Activated CD4-positive, alpha-beta T cell treated with anti-CD3 and anti-CD28 coated beads for 36 hours (primary cell): ENCODE measurements around the gene PFKL. TPM values are rescaled to one million over a fixed set of nuclear protein-coding genes. Genes with fewer than 3 reads are reported as not detected.

ENCODE experiments used
- ATAC-seq: fragments of 200-7000 bp; cut with Tn5 transposase; one replicate; pipeline ENCODE4 v1.10.0; 2021; ENCODE audit warnings: mild to moderate bottlenecking, moderate library complexity
- CTCF ChIA-PET: fragments of 350-600 bp; sonication (Branson Sonifier 250); formaldehyde crosslinking; loops from one replicate; lab custom pipeline; 2021; ENCODE audit warnings: antibody characterized with exemption; lab: Charles Lee
- POLR2A ChIA-PET: fragments of 350-600 bp; sonication (Branson Sonifier 250); formaldehyde crosslinking; loops from one replicate; lab custom pipeline; 2021; ENCODE audit warnings: antibody characterized with exemption, inconsistent platforms; lab: Charles Lee
- DNase-seq: peaks from one replicate; pipeline ENCODE4 v3.0.0-alpha.2; 2020
- H3K27ac Mint-ChIP-seq: one replicate; pipeline ENCODE4 v1.8.0; 2021; ENCODE audit warnings: mixed read lengths
- H3K27me3 Mint-ChIP-seq: one replicate; pipeline ENCODE4 v1.8.0; 2021; ENCODE audit warnings: mixed read lengths
- H3K36me3 Mint-ChIP-seq: one replicate; pipeline ENCODE4 v1.8.0; 2021; ENCODE audit warnings: low read depth, mixed read lengths
- H3K4me1 Mint-ChIP-seq: one replicate; pipeline ENCODE4 v1.8.0; 2021; ENCODE audit warnings: mixed read lengths
- H3K4me3 Mint-ChIP-seq: one replicate; pipeline ENCODE4 v1.8.0; 2021; ENCODE audit warnings: mild to moderate bottlenecking, moderate library complexity, mixed read lengths
- H3K9me3 Mint-ChIP-seq: one replicate; pipeline ENCODE4 v1.8.0; 2021; ENCODE audit warnings: low read depth, mixed read lengths
- intact Hi-C, 2 experiments: fragments of 100-400 bp; cut with DNase I in 1 of 2; cut with micrococcal nuclease in 1 of 2; formaldehyde crosslinking; loops; one replicate each; pipeline versions ENCODE4 v1.14.2 to v1.15.1; 2022 to 2024; cut with DNase I, micrococcal nuclease
- total RNA-seq, 2 experiments: library from RNA; stranded (reverse); gene quantifications; one replicate each; pipeline ENCODE4 v1.2.3, GENCODE V29; 2021

PFKL gene
- total RNA-seq, 2 experiments from 2014 or later, result 167 to 202 TPM

DNA sequence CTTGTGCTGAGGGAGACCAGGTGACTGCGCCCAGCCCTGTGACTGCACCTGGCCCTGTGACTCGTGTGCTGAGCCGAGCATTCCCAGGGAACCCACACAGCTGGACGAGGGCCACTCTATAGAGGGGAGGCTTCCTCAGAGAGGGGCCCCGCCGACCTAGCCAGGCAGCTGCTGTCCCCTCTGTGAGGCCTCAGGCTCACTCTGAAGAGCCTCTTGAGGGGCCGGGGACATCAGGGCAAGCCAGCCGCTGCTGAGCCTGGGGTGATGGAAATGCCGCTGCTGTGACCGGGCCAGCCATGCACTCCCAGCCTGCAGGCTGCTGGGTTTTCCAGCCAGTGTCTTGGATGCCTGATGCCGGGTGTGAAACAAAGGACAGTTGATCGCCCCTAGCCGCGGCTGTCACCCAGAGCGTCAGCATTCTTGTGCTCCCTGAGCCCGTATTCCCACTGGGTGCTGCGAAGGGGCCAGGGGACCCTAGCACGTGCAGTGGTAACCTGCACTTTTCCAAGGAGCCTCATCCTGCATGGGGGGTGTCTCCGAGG is 17.5 kb downstream of the PFKL start:
- no peak for ATAC-seq

DNA sequence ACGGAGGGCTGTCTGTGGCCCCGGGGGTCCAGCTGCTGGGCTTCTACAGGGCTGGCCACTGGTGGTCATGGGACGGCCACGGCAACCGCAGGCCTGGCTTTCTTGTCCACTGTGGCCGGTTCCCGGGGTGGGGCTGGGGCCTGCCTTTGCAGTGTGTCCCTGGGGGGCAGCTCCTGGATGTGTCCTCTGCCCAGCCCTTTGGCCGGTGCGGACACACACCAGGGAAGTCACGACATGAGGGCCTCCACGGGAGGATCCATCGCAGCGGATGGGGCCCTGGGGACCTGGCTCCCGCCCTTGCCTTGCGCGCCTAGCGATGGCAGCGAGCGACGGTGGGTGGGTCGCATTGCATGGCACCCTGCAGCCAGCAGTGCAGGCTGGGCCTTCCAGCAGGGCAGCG is 18.0 kb downstream of the PFKL start:
- Mint-ChIP-seq H3K27me3 (no peaks in the 10 kb centered on the region), H3K9me3 (no peaks in the 10 kb centered on the region), H3K27ac (no peak overlapping the region), H3K4me3 (no peak overlapping the region), H3K4me1 (no peaks in the 10 kb centered on the region), H3K36me3 (peaks cover 5% of the 10 kb centered on the region)
- CTCF ChIA-PET, result no interaction called here
- DNase-seq, result no peak
- intact Hi-C loops, result no loop called here
- POLR2A ChIA-PET, result no interaction called here
- ATAC-seq, result no peak

More for the DNA sequence above, 17.5 kb downstream of the PFKL start:
- ChIA-PET CTCF (no interaction called here), POLR2A (no interaction called here)
- Mint-ChIP-seq H3K4me1 (no peaks in the 10 kb centered on the region), H3K4me3 (no peak overlapping the region), H3K27ac (no peak overlapping the region), H3K36me3 (peaks cover 5% of the 10 kb centered on the region), H3K9me3 (no peaks in the 10 kb centered on the region), H3K27me3 (no peaks in the 10 kb centered on the region)
- no peak for DNase-seq
- intact Hi-C loops, result no loop called here

DNA sequence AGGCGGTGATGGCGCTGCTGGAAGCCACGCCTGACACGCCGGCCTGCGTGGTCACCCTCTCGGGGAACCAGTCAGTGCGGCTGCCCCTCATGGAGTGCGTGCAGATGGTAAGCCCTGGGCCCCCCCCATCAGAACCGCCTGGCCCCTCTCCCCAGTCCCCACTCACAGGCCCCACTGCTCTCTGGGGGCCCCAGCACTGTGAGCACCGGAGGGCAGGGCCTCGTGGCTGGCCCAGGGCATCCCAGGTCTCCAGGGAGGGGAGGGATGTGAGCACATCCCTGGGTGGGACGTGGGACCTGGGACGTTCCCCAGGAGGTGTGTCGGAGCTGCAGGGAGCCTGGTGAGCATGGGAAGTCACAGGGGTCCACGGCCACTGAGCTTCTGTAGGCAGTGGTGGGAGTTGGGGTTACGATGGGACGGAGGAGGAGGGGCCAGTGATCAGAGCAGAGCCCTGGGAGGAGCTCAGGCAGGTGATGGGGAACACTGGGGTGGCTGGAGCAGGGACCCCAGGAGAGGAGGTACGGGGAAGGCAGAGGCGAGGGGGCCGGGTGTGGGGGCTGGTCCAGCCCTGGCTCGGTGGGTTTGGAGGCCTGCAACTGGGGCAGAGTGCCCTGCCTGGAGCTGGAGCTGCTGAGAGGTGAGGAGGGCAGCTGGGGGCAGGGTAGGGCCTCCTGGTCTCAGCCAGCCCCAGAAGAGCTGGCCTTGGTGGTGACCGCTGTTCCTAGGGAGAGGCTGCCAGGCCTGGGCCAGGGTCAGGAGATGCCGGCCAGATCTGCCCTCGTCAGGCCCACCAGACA is 18.8 kb downstream of the PFKL start:
- Mint-ChIP-seq H3K9me3 (no peaks in the 10 kb centered on the region), H3K4me3 (no peak overlapping the region), H3K36me3 (peaks cover 7% of the 10 kb centered on the region), H3K27me3 (no peaks in the 10 kb centered on the region), H3K4me1 (no peaks in the 10 kb centered on the region), H3K27ac (no peak overlapping the region)
- POLR2A ChIA-PET, result no interaction called here
- DNase-seq (no peak), ATAC-seq (no peak)
- CTCF ChIA-PET, result no interaction called here
- intact Hi-C loops, result no loop called here

DNA sequence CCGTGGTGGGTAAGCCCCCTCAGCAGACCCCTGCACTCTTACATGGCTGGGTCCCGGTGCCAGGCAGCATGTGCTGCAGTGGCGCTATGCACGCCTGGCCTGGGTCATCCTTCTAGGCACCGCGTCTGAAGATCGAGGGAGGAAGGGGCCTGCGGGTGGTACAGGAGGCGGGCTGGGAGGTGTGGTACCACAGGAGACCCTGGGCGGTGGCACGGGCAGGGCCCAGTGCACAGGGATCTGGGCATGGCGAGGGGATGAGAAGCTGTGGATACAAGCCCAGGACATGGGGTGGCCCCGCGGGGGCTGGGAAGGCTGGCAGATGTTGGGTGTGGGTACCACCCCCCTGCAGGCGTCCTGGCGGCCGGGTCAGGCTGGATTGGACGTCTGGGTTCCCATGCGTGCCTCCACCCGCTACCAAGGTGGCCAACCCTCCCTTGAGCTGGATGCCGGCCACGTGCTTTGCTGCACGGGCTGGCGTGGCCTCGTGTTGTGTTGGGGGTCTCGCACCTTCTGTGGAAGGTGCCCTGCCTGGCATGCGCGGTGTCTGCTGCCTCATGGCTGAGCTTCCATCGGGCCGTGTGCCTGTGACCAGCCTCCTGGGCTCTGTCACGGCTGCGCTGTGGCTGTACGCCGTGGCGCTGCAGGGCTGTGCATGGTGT is 19.7 kb downstream of the PFKL start:
- H3K27me3 Mint-ChIP-seq, result no peaks in the 10 kb centered on the region
- ChIA-PET POLR2A (interaction anchor here (0.6 kb wide), 1 partner anchor 12 kb away, joined by 4 read pairs; no protein-coding TSS in a partner anchor), CTCF (no interaction called here)
- H3K27ac Mint-ChIP-seq, result no peak overlapping the region
- no peak for DNase-seq
- no peaks in the 10 kb centered on the region for H3K9me3 Mint-ChIP-seq
- no peak for ATAC-seq
- intact Hi-C loops, result loop anchor here in 1 of 2 experiments (5.0 kb wide), 1 partner anchor 37 kb away; no protein-coding TSS in a partner anchor
- H3K4me3 Mint-ChIP-seq, result no peak overlapping the region
- peaks cover 7% of the 10 kb centered on the region for H3K36me3 Mint-ChIP-seq
- H3K4me1 Mint-ChIP-seq, result no peaks in the 10 kb centered on the region

DNA sequence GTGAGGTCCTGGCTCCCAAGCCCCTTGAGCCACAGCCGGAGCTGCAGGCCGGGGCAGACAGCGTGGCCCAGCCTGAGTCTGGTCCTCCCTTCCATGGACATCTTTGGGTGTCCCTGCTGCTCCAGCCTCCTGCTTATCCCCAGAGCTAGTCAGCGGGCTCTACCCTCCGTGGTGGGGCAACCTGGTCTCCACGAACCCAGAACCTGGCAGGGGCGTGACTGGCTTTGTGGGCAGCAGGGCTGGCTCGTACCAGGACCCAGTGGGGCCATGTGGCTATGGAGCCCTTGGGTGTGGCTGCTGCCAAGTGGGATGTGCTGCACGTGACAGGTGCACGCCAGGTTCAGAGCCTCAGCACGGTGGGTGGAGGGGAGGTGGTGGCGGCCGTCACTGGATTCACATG is 21.0 kb downstream of the PFKL start:
- Mint-ChIP-seq H3K4me3 (no peak overlapping the region), H3K9me3 (no peaks in the 10 kb centered on the region), H3K4me1 (no peaks in the 10 kb centered on the region), H3K27ac (no peak overlapping the region), H3K27me3 (no peaks in the 10 kb centered on the region), H3K36me3 (peaks cover 7% of the 10 kb centered on the region)
- intact Hi-C loops, result loop anchor here in 1 of 2 experiments (5.0 kb wide), 1 partner anchor 39 kb away; no protein-coding TSS in a partner anchor
- no peak for DNase-seq
- ChIA-PET CTCF (no interaction called here), POLR2A (no interaction called here)
- ATAC-seq, result no peak

DNA sequence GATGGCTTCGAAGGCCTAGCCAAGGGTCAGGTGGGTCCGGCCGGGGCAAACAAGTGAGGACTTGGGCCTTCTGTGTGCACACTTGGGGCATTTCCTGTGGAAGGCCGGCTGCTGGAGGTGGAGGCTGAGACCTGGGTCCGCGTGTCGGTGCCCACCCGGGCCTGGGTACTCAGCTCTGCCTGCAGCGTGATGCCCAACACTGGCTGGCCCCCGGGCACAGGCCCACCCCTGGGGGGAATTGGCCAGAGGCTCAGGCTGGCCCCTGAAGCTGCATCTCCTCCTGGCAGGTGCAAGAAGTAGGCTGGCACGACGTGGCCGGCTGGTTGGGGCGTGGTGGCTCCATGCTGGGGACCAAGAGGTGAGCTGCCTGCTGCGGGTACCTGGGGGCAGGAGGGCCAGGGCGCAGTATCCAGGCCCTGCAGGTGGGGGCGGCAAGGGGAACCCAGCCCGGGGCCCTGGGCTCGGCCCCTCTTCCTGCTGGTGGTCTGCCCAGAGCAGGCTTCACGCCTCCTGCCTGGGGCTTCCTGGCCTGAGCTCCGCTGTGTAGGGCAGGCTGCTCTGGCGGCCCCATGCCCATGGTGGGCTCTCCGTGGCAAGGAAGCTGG is 22.1 kb downstream of the PFKL start:
- no peak overlapping the region for H3K27ac Mint-ChIP-seq
- POLR2A ChIA-PET, result no interaction called here
- no peaks in the 10 kb centered on the region for H3K27me3 Mint-ChIP-seq
- no peaks in the 10 kb centered on the region for H3K4me1 Mint-ChIP-seq
- ATAC-seq (no peak), DNase-seq (no peak)
- no peak overlapping the region for H3K4me3 Mint-ChIP-seq
- intact Hi-C loops, result loop anchor here in 1 of 2 experiments (5.0 kb wide), 1 partner anchor 40 kb away; no protein-coding TSS in a partner anchor
- CTCF ChIA-PET, result no interaction called here
- peaks cover 3% of the 10 kb centered on the region for H3K36me3 Mint-ChIP-seq
- H3K9me3 Mint-ChIP-seq, result no peaks in the 10 kb centered on the region

DNA sequence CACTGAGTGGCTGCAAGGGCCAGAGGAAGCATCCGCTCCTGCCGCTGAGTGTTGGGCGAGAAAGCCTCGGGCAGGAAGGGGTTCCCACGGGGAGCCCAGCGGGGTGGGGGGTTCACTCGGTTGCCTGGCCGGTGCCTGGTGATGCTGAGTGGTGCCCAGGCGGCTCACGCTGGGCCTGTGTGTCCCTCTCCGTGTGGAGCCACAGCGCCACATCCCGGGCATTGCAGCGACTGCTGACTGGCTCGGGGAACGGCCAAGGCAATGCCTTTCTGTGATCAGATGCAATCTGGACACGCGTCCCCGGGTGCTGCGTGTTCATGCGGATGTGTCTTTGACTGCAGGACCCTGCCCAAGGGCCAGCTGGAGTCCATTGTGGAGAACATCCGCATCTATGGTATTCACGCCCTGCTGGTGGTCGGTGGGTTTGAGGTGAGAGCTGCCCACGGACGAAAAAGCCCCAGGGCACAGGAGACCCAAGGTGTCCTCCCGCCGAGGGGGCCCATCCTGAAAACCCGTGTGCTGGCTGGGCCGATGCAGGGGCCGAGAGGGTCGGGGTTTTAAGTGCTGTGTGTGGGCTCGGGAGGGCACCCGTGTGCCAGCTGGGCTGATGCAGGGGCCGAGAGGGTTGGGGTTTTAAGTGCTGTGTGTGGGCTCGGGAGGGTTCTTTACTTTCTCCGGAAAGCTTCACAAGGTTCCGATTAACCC is 22.9 kb downstream of the PFKL start:
- DNase-seq, result no peak
- H3K27ac Mint-ChIP-seq, result no peak overlapping the region
- intact Hi-C loops, result loop anchor here in 1 of 2 experiments (5.0 kb wide), 1 partner anchor 40 kb away; no protein-coding TSS in a partner anchor
- POLR2A ChIA-PET, result no interaction called here
- no peaks in the 10 kb centered on the region for H3K9me3 Mint-ChIP-seq
- H3K36me3 Mint-ChIP-seq, result peaks cover 3% of the 10 kb centered on the region
- ATAC-seq, result no peak
- CTCF ChIA-PET, result no interaction called here
- no peaks in the 10 kb centered on the region for H3K4me1 Mint-ChIP-seq
- no peak overlapping the region for H3K4me3 Mint-ChIP-seq
- H3K27me3 Mint-ChIP-seq, result no peaks in the 10 kb centered on the region

DNA sequence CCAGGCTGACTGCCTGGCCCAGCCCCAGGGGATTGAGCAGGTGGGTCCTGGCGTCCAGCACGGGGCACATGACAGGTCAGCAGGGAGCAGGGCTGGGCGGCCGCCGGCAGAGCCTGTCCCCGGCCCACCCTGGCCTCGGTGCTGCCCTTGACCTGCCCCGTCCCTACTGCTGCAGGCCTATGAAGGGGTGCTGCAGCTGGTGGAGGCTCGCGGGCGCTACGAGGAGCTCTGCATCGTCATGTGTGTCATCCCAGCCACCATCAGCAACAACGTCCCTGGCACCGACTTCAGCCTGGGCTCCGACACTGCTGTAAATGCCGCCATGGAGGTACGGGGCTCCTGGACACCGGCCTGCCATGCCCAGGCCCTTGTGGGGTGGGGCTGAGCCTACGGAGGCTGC is 23.7 kb downstream of the PFKL start:
- no peaks in the 10 kb centered on the region for H3K4me1 Mint-ChIP-seq
- H3K4me3 Mint-ChIP-seq, result no peak overlapping the region
- no peaks in the 10 kb centered on the region for H3K27me3 Mint-ChIP-seq
- intact Hi-C loops, result loop anchor here in 1 of 2 experiments (5.0 kb wide), 1 partner anchor 41 kb away; no protein-coding TSS in a partner anchor
- CTCF ChIA-PET, result no interaction called here
- DNase-seq (no peak), ATAC-seq (no peak)
- H3K9me3 Mint-ChIP-seq, result no peaks in the 10 kb centered on the region
- no peak overlapping the region for H3K27ac Mint-ChIP-seq
- peaks cover 3% of the 10 kb centered on the region for H3K36me3 Mint-ChIP-seq
- POLR2A ChIA-PET, result no interaction called here

DNA sequence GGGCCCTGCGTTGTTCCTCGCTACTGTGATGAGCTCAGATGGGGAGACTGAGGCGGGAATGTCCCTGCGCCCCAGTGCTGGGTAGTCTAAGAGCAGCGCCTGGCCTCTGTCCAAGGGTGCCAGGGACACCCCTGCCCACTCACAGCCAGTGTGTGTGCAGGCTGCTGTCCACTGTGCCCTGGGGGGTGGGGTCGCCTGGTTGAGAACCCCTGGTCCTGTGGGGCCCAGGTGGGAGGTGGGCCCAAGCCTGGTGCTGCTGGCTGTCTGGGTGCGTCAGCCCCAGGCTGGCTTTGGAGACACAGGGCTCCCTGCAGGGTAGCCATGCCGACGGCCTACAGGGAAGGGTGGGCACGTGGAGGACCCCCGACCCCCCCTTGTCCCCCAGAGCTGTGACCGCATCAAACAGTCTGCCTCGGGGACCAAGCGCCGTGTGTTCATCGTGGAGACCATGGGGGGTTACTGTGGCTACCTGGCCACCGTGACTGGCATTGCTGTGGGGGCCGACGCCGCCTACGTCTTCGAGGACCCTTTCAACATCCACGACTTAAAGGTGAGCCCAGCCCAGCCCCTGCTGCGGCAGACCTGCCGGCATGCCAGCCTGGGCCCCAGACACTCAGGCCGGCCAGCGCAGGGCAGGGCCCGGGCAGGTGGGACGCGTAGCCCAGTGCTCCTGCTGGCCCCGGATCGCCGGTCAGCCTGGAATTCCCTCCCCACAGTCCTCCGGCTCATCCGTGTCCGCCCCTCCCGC is 24.4 kb downstream of the PFKL start:
- no peaks in the 10 kb centered on the region for H3K4me1 Mint-ChIP-seq
- CTCF ChIA-PET, result no interaction called here
- no peak overlapping the region for H3K4me3 Mint-ChIP-seq
- POLR2A ChIA-PET, result no interaction called here
- ATAC-seq (no peak), DNase-seq (no peak)
- peaks cover 3% of the 10 kb centered on the region for H3K36me3 Mint-ChIP-seq
- H3K27me3 Mint-ChIP-seq, result no peaks in the 10 kb centered on the region
- intact Hi-C loops, result loop anchor here in 1 of 2 experiments (5.0 kb wide), 1 partner anchor 42 kb away; no protein-coding TSS in a partner anchor
- H3K27ac Mint-ChIP-seq, result no peak overlapping the region
- no peaks in the 10 kb centered on the region for H3K9me3 Mint-ChIP-seq

DNA sequence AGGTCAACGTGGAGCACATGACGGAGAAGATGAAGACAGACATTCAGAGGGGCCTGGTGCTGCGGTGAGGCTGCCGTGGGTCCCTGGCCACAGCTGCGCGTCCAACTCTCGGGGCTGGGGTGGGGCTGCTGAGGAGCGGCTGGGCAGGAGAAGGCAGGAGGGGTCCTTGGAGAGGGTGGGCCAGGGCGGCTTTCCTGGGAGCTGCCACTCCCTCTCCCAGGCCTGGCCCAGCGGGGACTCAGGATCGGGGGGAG is 24.9 kb downstream of the PFKL start:
- Mint-ChIP-seq H3K27me3 (no peaks in the 10 kb centered on the region), H3K9me3 (no peaks in the 10 kb centered on the region), H3K36me3 (peaks cover 3% of the 10 kb centered on the region), H3K4me1 (no peaks in the 10 kb centered on the region), H3K27ac (no peak overlapping the region), H3K4me3 (no peak overlapping the region)
- ATAC-seq (no peak), DNase-seq (no peak)
- intact Hi-C loops, result loop anchor here in 1 of 2 experiments (5.0 kb wide), 1 partner anchor 42 kb away; no protein-coding TSS in a partner anchor
- ChIA-PET CTCF (no interaction called here), POLR2A (no interaction called here)
